KMS-11 (cell line): ENCODE data around the gene BMAL1.

Experiments
- H2AFZ ChIP-seq: fragments of 200-600 bp; sonication (generic); 2 replicates; pipeline ENCODE4 v1.6.1; 2016; ENCODE audit warnings: antibody characterized with exemption, mixed run types, low read depth
- H3K27ac ChIP-seq: fragments of 200-600 bp; sonication (generic); 2 replicates; pipeline ENCODE4 v1.6.1; 2016; ENCODE audit warnings: mild to moderate bottlenecking, mixed run types
- H3K27me3 ChIP-seq: fragments of 200-600 bp; sonication (generic); 2 replicates; pipeline ENCODE4 v1.6.1; 2017; ENCODE audit warnings: mild to moderate bottlenecking, low read depth, mixed run types, moderate library complexity; ENCODE audit not compliant: insufficient read depth
- H3K36me3 ChIP-seq: fragments of 200-600 bp; sonication (generic); 2 replicates; pipeline ENCODE4 v1.6.1; 2017; ENCODE audit warnings: mild to moderate bottlenecking, mixed run types; ENCODE audit not compliant: insufficient read depth
- H3K4me1 ChIP-seq: fragments of 200-600 bp; sonication (generic); 2 replicates; pipeline ENCODE4 v1.6.1; 2016; ENCODE audit warnings: mild to moderate bottlenecking, low read depth, mixed run types; ENCODE audit not compliant: poor library complexity, severe bottlenecking
- H3K4me2 ChIP-seq: fragments of 200-600 bp; sonication (generic); 2 replicates; pipeline ENCODE4 v1.7.0; 2016; ENCODE audit warnings: mild to moderate bottlenecking, mixed run types
- H3K4me3 ChIP-seq: fragments of 200-600 bp; sonication (generic); IDR thresholded peaks from 2 replicates; pipeline ENCODE4 v1.6.1; 2017; ENCODE audit warnings: low read depth, low read length, mixed read lengths; ENCODE audit not compliant: insufficient read depth
- H3K79me2 ChIP-seq: fragments of 200-600 bp; sonication (generic); 2 replicates; pipeline ENCODE4 v1.6.1; 2016; ENCODE audit warnings: low read depth, mixed run types; ENCODE audit not compliant: insufficient read depth
- H3K9ac ChIP-seq: fragments of 200-600 bp; sonication (generic); 2 replicates; pipeline ENCODE4 v1.6.1; 2016; ENCODE audit warnings: mild to moderate bottlenecking, mixed run types
- H4K20me1 ChIP-seq: fragments of 200-600 bp; sonication (generic); 2 replicates; pipeline ENCODE4 v1.6.1; 2016; ENCODE audit warnings: mild to moderate bottlenecking, mixed run types; ENCODE audit not compliant: insufficient read depth
- CTCF ChIP-seq: fragments of 200-600 bp; sonication (generic); conservative IDR thresholded peaks from 2 replicates; pipeline ENCODE4 v1.6.1; 2017; ENCODE audit warnings: low read depth, mild to moderate bottlenecking, antibody characterized with exemption, low read length, moderate library complexity, mixed read lengths

Gene BMAL1

GRCh38 chr11:13291800-13292199, 14.2 kb downstream of the BMAL1 start:
- Histone ChIP-seq H3K36me3 (no peaks in the 10 kb centered on the region), H2AFZ (no peak overlapping the region), H3K27ac (no peak overlapping the region), H3K4me1 (peaks cover 40% of the 10 kb centered on the region), H3K79me2 (peaks cover 89% of the 10 kb centered on the region), H4K20me1 (peaks cover 39% of the 10 kb centered on the region), H3K4me3 (no peak overlapping the region), H3K4me2 (no peak overlapping the region), H3K27me3 (no peaks in the 10 kb centered on the region), H3K9ac (no peak overlapping the region)
- TF ChIP-seq CTCF: no peak

- no peak overlapping the region for H2AFZ ChIP-seq
- no peaks in the 10 kb centered on the region for H3K27me3 ChIP-seq
- H4K20me1 ChIP-seq: peaks cover 40% of the 10 kb centered on the region
- H3K79me2 ChIP-seq: peaks cover 88% of the 10 kb centered on the region
- no peak for TF ChIP-seq CTCF
- no peak overlapping the region for H3K9ac ChIP-seq
- peaks cover 40% of the 10 kb centered on the region for H3K4me1 ChIP-seq
- no peak overlapping the region for H3K4me2 ChIP-seq
- H3K27ac ChIP-seq: no peak overlapping the region
- H3K4me3 ChIP-seq: no peak overlapping the region
- H3K36me3 ChIP-seq: no peaks in the 10 kb centered on the region
Observed at GRCh38 chr11:13292970-13293369, 15.4 kb downstream of the BMAL1 start.

GRCh38 chr11:13294178-13294577, 16.6 kb downstream of the BMAL1 start:
- TF ChIP-seq CTCF: no peak
- Histone ChIP-seq H3K36me3 (no peaks in the 10 kb centered on the region), H3K79me2 (peaks cover 88% of the 10 kb centered on the region), H3K4me3 (no peak overlapping the region), H2AFZ (no peak overlapping the region), H3K27ac (no peak overlapping the region), H3K9ac (no peak overlapping the region), H3K4me1 (peaks cover 40% of the 10 kb centered on the region), H3K27me3 (no peaks in the 10 kb centered on the region), H3K4me2 (no peak overlapping the region), H4K20me1 (peaks cover 37% of the 10 kb centered on the region)

- Histone ChIP-seq H3K4me3 (no peak overlapping the region), H3K27me3 (no peaks in the 10 kb centered on the region), H3K27ac (no peak overlapping the region), H3K4me2 (no peak overlapping the region), H4K20me1 (peaks cover 37% of the 10 kb centered on the region), H3K79me2 (peaks cover 82% of the 10 kb centered on the region), H2AFZ (no peak overlapping the region), H3K9ac (no peak overlapping the region), H3K4me1 (peaks cover 40% of the 10 kb centered on the region), H3K36me3 (no peaks in the 10 kb centered on the region)
- no peak for TF ChIP-seq CTCF
Observed at GRCh38 chr11:13294771-13295579, 17.4 kb downstream of the BMAL1 start.
